ENCODE data around the gene SURF1.

Gene SURF1

DNA sequence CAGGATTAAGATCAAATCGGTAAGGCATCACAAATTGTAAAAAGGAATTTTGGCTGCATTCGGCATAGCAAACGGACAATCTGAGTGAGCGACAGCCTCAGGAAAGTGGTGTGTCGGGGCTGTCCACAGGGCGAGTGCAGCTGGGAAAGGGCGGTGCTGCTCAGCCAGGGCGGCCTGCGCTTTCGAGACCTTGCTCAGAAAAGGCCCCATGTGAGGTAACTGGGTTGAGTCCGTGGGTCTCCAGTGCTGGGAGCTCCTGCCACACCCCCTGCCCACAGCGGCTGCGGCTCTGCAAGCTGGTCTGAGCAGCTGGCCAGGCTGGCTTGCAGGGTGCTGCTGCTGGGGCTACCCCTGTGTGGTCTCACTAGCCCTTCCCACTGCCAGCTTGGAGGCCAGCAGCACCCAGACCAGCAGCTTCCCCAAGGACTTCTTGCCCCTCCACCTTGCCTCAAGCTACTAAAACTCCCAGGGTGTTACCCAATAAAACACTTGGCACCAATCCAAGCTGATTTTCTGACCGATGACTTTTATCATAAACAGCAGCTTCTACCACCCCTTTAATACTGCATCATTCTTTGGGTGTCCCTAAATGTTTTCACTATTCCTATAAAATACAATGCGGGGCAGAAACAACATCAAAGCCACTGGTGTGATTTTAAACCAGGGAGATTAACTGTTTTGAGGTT is 6.2 kb upstream of the SURF1 start:
- no peak for DNase-seq (ENCODE audit: low read depth, low spot score)

GRCh38 chr9:133361507-133362092 is 5.3 kb upstream of the SURF1 start:
- DNase-seq (ENCODE audit: low read depth, low spot score) = no peak

DNA sequence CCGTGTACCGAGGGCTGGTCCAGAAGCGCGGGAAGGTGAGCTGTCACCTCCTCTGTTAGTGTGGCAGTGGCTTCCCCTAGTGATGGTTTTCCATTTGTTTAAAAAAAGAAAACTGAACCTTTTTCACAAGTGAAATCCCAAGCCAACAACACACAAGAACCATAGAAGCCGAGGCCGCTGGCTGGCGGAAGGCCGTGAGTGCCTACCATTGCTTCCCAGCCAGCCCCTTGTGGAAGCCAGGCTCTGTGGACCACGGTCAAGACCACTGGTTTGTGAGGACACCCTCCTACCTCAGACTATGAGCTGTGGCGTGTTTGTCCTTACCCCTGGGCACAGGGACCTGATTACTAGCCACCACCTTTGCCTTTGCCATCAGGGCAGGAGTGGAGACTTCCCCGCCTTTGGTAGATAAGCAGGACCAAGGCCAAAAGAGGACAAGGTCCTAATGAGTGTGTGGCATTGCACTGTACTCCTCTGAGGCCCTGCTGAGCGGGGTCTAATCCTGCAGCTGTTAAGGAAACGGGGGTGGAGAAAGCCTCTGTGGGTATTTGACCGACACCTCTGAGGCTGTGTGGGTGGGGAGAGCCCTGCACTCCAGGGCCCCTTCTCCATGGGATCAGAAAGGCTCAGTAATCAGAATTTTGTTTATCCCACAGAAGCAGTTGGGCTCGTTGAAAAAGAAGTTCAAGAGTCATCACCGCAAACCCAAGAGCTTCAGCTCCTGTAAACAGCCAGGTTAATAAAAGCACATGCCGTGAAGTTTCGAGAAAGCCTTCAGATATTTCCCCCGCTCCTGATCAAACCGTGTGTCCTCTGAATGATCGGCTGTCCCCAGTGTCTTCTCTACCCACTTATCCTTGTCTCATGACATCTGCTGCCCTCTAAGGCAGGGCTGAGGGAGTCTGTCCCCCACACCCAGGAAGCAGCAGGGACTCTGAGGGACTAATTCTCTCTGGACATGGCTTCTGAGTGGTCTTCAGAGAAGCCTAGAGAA is 4.4 kb upstream of the SURF1 start:
- no peak for DNase-seq (ENCODE audit: low read depth, low spot score)

GRCh38 chr9:133359399-133360175 is 3.3 kb upstream of the SURF1 start:
- DNase-seq (ENCODE audit: low read depth, low spot score) = no peak

- DNase-seq (ENCODE audit: low read depth, low spot score) = no peak
Observed at GRCh38 chr9:133357656-133358055, 1.4 kb upstream of the SURF1 start.

- DNase-seq (ENCODE audit: low read depth, low spot score) = no peak
Observed at GRCh38 chr9:133355881-133356357, 368 bp downstream of the SURF1 start.

DNA sequence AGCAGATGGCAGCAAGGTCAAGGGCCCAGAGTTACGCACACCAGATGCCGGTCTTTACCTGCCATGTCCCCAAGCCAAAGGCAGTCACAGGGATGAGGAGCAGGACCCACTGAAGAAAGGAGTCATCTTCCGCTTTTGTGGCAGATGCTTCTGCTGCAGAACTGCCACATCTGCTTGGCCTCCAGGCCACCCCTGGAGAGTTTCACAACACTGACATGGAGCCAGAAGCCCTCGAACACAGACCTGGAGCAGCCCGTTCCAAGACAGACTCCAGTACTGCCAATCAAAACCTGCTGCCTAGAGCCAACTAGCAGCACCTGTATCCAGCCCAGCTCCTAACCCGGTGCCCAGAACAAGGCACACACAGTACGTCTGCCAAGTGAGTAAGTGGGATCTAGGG is 1.5 kb downstream of the SURF1 start:
- DNase-seq (ENCODE audit: low read depth, low spot score) = no peak

DNA sequence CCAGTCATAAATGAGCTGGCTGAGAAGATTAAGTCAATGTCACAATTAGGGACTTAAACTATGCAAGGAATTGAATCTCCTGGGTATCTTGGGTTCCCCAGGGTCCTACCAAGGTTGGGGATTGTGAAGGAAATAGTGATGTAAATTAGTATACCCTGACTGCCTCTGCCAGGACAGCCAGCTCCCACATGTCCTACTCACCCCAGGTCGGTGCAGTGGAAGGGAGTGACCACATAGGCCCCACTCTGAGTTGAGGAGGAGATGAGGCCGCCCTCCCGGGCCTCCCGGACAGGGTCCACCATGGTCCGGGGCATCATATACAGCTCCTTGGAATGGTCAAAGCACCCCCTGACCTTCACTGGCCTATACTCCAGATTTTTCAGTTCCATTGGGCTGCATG is 2.7 kb downstream of the SURF1 start:
- no peak for DNase-seq (ENCODE audit: low read depth, low spot score)

- DNase-seq (ENCODE audit: low read depth, low spot score) = no peak
Observed at GRCh38 chr9:133352635-133353340, 3.5 kb downstream of the SURF1 start.

GRCh38 chr9:133351908-133352634 is 4.2 kb downstream of the SURF1 start:
- no peak for DNase-seq (ENCODE audit: low read depth, low spot score)

DNA sequence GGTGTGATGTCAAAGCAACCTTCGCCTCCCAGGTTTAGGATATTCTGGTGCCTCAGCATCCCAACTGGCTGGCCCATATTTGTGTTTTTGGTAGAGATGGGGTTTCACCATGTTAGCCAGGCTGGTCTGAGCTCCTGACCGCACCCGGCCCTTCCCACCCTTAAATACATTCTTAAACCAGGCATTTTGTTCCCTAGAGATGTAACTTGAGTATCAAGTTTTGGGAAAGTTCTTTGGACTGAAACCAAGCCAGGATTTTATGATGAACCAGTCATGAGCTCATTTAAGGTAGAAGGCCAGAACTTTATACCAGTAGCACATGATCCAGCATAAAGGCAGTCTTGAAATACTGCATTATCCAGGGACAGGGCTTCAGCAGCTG is 4.8 kb downstream of the SURF1 start:
- no peak for DNase-seq (ENCODE audit: low read depth, low spot score)

GRCh38 chr9:133349965-133350616 is 6.2 kb downstream of the SURF1 start:
- DNase-seq (ENCODE audit: low read depth, low spot score) = no peak

- DNase-seq (ENCODE audit: low read depth, low spot score) = no peak
Observed at GRCh38 chr9:133348718-133349573, 7.3 kb downstream of the SURF1 start.

DNA sequence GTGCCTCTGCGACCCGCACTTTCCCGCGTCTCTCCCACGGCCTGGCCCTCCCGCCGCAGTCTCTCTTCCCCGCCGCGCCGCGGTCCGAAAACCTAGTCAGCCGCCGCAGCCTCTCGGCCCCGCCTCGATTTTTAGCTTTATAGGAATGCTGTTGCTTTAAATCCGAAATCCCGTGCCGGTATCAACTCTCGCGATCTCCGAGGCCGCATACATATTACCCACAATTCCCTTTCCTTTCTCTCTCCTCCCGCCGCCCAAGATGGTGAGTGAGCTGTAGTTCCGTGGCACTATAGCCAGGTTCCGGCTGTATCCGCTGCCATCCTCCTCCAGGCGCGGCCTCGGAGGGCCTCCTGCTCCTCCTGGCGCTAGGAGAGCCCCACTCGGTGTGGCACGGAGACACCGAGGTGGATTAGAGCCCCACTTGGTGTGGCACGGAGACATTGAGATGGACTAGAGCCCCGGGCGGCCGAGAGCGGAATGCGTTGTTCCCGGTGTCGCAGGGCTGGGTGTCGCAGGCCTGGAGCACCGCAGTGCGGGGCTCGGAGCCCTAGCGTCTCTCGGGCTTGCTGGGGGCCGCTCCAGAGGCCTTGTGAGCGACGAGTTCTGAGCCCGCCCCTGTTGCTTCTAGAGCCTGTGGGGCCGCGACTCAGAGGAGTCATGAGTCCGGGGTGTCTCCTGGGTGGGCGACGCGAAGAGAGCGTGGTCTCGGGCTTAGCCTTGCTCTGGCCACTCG is 8.1 kb downstream of the SURF1 start, which contains the start of the genes MED22 and RPL7A:
Gene MED22 (minus strand): TSS at position 147 of the 733 bp plus-strand sequence. CDS start 1,469 bp downstream, outside the sequence.
Gene RPL7A (plus strand): TSS at position 234 of the 733 bp plus-strand sequence. CDS start 26 bp downstream, at position 260.
- DNase-seq (ENCODE audit: low read depth, low spot score) = peak; percentile 85

- no peak for DNase-seq (ENCODE audit: low read depth, low spot score)
Observed at GRCh38 chr9:133347515-133347984, 8.7 kb downstream of the SURF1 start.

- DNase-seq (ENCODE audit: low read depth, low spot score) = no peak
Observed at GRCh38 chr9:133346021-133346785, 10.1 kb downstream of the SURF1 start.

DNA sequence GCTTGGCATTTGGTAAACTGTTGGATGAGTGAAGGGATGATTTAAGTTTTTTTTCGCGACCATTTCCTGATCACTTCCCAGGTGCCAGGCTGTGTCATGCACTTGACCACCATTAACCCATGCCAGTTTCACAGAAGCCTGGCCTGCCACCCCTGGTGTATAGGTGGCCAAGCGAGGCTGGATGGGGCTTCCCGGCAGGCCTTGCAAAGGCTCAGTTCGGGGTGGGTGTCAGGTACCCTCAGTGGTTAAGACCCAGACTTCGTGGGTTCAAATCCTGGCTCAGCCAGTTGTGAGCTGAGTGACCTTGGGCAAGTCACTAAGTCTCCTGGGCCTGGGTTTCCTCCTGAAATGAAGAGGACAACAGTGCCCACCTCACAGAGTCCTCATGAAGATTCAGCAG is 10.7 kb downstream of the SURF1 start:
- DNase-seq (ENCODE audit: low read depth, low spot score) = no peak

Measured in brain pericyte (primary cell).